HepG2 (cell line): Measurements from ENCODE around the gene GPC6. TPM values are rescaled to one million over a fixed set of nuclear protein-coding genes. Genes with fewer than 3 reads are reported as not detected.

Source experiments
- ATM ChIP-seq: fragments of 450-650 bp; IDR thresholded peaks from 2 replicates; pipeline ENCODE4 v1.7.1; 2017; ENCODE audit warnings: mild to moderate bottlenecking, borderline replicate concordance
- ETV5 ChIP-seq: IDR thresholded peaks from 2 replicates; pipeline ENCODE4 v1.6.1; 2018; ENCODE audit warnings: missing biosample characterization, missing genetic modification reagents, inconsistent platforms, borderline replicate concordance
- HMG20A ChIP-seq: IDR thresholded peaks from 2 replicates; pipeline ENCODE4 v1.6.1; 2016; ENCODE audit warnings: borderline replicate concordance
- HMGXB3 ChIP-seq: sonication (generic); formaldehyde crosslinking; IDR thresholded peaks from 2 replicates; pipeline ENCODE4 v1.4.0; 2020; ENCODE audit warnings: missing genetic modification reagents, borderline replicate concordance
- HNF4G ChIP-seq, 2 experiments: sonication (generic) in 1 of 2; formaldehyde crosslinking in 1 of 2; IDR thresholded peaks; 2 replicates each; pipeline versions ENCODE4 v1.4.0 to v1.6.1; 2011 to 2020; ENCODE audit warnings: borderline replicate concordance in 2 of 2, low read depth in 2 of 2, mild to moderate bottlenecking in 2 of 2, low read length in 1 of 2, missing genetic modification reagents in 1 of 2, moderate library complexity in 1 of 2
- IRF2 ChIP-seq: IDR thresholded peaks from 2 replicates; pipeline ENCODE4 v1.6.1; 2018; ENCODE audit warnings: missing genetic modification reagents, missing compliant biosample characterization
- ISX ChIP-seq: sonication (generic); formaldehyde crosslinking; conservative IDR thresholded peaks from 2 replicates; pipeline ENCODE4 v1.5.0; 2020; ENCODE audit warnings: missing genetic modification reagents
- KLF9 ChIP-seq: IDR thresholded peaks from 2 replicates; pipeline ENCODE4 v1.6.1; 2016; ENCODE audit warnings: low read depth
- MED8 ChIP-seq: sonication (generic); formaldehyde crosslinking; IDR thresholded peaks from 2 replicates; pipeline ENCODE4 v1.8.1; 2023; ENCODE audit warnings: mild to moderate bottlenecking, missing genetic modification reagents; ENCODE audit not compliant: insufficient replicate concordance
- MIER2 ChIP-seq: IDR thresholded peaks from 2 replicates; pipeline ENCODE4 v1.6.1; 2016; ENCODE audit warnings: missing biosample characterization, missing genetic modification reagents
- NBN ChIP-seq: fragments of 450-650 bp; conservative IDR thresholded peaks from 2 replicates; pipeline ENCODE4 v1.6.1; 2017
- NFYB ChIP-seq: sonication (generic); formaldehyde crosslinking; IDR thresholded peaks from 2 replicates; pipeline ENCODE4 v1.4.0; 2020; ENCODE audit warnings: missing genetic modification reagents
- NRL ChIP-seq: sonication (generic); formaldehyde crosslinking; IDR thresholded peaks from 2 replicates; pipeline ENCODE4 v1.5.0; 2020; ENCODE audit warnings: missing genetic modification reagents, mild to moderate bottlenecking, moderate library complexity, borderline replicate concordance
- PAWR ChIP-seq: sonication (generic); formaldehyde crosslinking; IDR thresholded peaks from 2 replicates; pipeline ENCODE4 v1.4.0; 2020; ENCODE audit warnings: missing genetic modification reagents, mild to moderate bottlenecking, borderline replicate concordance
- TCF7 ChIP-seq: sonication (generic); IDR thresholded peaks from 2 replicates; pipeline ENCODE4 v1.6.1; 2016; ENCODE audit warnings: antibody characterized with exemption, low read depth
- TP53 ChIP-seq: sonication (generic); formaldehyde crosslinking; conservative IDR thresholded peaks from 2 replicates; pipeline ENCODE4 v1.4.0; 2020; ENCODE audit warnings: missing genetic modification reagents
- ZNF136 ChIP-seq: sonication (generic); formaldehyde crosslinking; IDR thresholded peaks from 2 replicates; pipeline ENCODE4 v1.8.1; 2022; ENCODE audit warnings: low read depth, mild to moderate bottlenecking, moderate library complexity, missing genetic modification reagents
- ZNF20 ChIP-seq: sonication (generic); formaldehyde crosslinking; IDR thresholded peaks from 2 replicates; pipeline ENCODE4 v1.4.0; 2020; ENCODE audit warnings: mild to moderate bottlenecking, moderate library complexity, missing genetic modification reagents
- ZNF224 ChIP-seq: sonication (generic); formaldehyde crosslinking; IDR thresholded peaks from 2 replicates; pipeline ENCODE4 v1.5.0; 2020; ENCODE audit warnings: mild to moderate bottlenecking, missing genetic modification reagents
- ZNF275 ChIP-seq: sonication (generic); formaldehyde crosslinking; IDR thresholded peaks from 2 replicates; pipeline ENCODE4 v1.8.0; 2022; ENCODE audit warnings: missing genetic modification reagents, mild to moderate bottlenecking, inconsistent platforms, borderline replicate concordance
- ZNF326 ChIP-seq: sonication (generic); formaldehyde crosslinking; IDR thresholded peaks from 2 replicates; pipeline ENCODE4 v1.4.0; 2020; ENCODE audit warnings: missing genetic modification reagents, borderline replicate concordance
- ZNF432 ChIP-seq: sonication (generic); formaldehyde crosslinking; IDR thresholded peaks from 2 replicates; pipeline ENCODE4 v1.5.0; 2020; ENCODE audit warnings: missing genetic modification reagents, mild to moderate bottlenecking, borderline replicate concordance
- ZNF441 ChIP-seq: sonication (generic); formaldehyde crosslinking; IDR thresholded peaks from 2 replicates; pipeline ENCODE4 v1.7.0; 2021; ENCODE audit warnings: missing genetic modification reagents, borderline replicate concordance
- ZNF530 ChIP-seq: sonication (generic); formaldehyde crosslinking; IDR thresholded peaks from 2 replicates; pipeline ENCODE4 v1.5.0; 2020; ENCODE audit warnings: low read depth, mild to moderate bottlenecking, missing genetic modification reagents
- ZNF691 ChIP-seq: sonication (generic); formaldehyde crosslinking; IDR thresholded peaks from 2 replicates; pipeline ENCODE4 v1.4.0; 2020; ENCODE audit warnings: missing genetic modification reagents, low read depth, mild to moderate bottlenecking, borderline replicate concordance
- polyA plus RNA-seq, 8 experiments: library from polyadenylated mRNA; depleted of rRNA in 3 of 8; stranded (reverse) in 7 of 8; unstranded in 1 of 8; fragments of >200 nt; fragmentation: Illumina TruSeq in 4 of 8; extraction: Trizol in 4 of 8; gene quantifications; 2 replicates each; pipeline versions ENCODE4 v1.2.1 to v1.2.3, GENCODE V29; 2011 to 2016; ENCODE audit warnings: low read depth in 4 of 8, missing spikeins in 1 of 8, mixed read lengths in 1 of 8; ENCODE audit not compliant: insufficient read depth in 1 of 8
- total RNA-seq, 5 experiments: library from RNA; depleted of rRNA; stranded (reverse); fragments of >200 nt; fragmentation: Illumina TruSeq; extraction: Trizol; gene quantifications; 2 replicates each; pipeline ENCODE4 v1.2.3, GENCODE V29; 2016; ENCODE audit warnings: low read depth in 1 of 5

The GPC6 gene
- total and polyA plus RNA-seq, 2 of the 13 experiments (the other 11 are each of a cell fraction or from before 2014, with no cell fraction given): 24.5 to 33.9 TPM

GRCh38 chr13:93227878-93228642 lies 1.5 kb downstream of the GPC6 start (continued):
- TF ChIP-seq ZNF20 (CRISPR knock-in tag): no peak
- TF ChIP-seq HNF4G (IDR thresholded peaks at IDR 0.05; ENCODE audit: borderline replicate concordance, low read depth, low read length): no peak
- no peak for TF ChIP-seq HNF4G (CRISPR knock-in tag; IDR thresholded peaks at IDR 0.05; ENCODE audit: borderline replicate concordance, low read depth)
- 0 out of 2 replicates have a peak, but pooled peaks have one; percentile 76 for TF ChIP-seq ZNF224 (CRISPR knock-in tag)
- no peak for TF ChIP-seq ZNF326 (CRISPR knock-in tag)
- TF ChIP-seq ZNF691 (CRISPR knock-in tag): 0 out of 2 replicates have a peak, but pooled peaks have one; percentile 17
- no peak for TF ChIP-seq ZNF441
- no peak; the same call in 1 of the 2 replicates for TF ChIP-seq ETV5 (CRISPR knock-in tag)
- no peak for TF ChIP-seq ZNF136 (CRISPR knock-in tag)
- TF ChIP-seq ZNF432 (CRISPR knock-in tag): no peak
- TF ChIP-seq MED8: no peak
- no peak for TF ChIP-seq ATM
- TF ChIP-seq HMGXB3 (CRISPR knock-in tag): no peak
- TF ChIP-seq ZNF530 (CRISPR knock-in tag): no peak
- TF ChIP-seq ISX (CRISPR knock-in tag): no peak
- no peak; the same call in 1 of the 2 replicates for TF ChIP-seq NRL (CRISPR knock-in tag)
- TF ChIP-seq HMG20A (CRISPR knock-in tag): no peak
- TF ChIP-seq TCF7: no peak
- no peak for TF ChIP-seq PAWR (CRISPR knock-in tag)
- TF ChIP-seq TP53 (CRISPR knock-in tag): no peak
- no peak for TF ChIP-seq NBN
- TF ChIP-seq IRF2 (CRISPR knock-in tag): no peak
- no peak for TF ChIP-seq NFYB (CRISPR knock-in tag)
- 0 out of 2 replicates have a peak, but pooled peaks have one; percentile 8 for TF ChIP-seq ZNF275 (CRISPR knock-in tag)
- no peak for TF ChIP-seq MIER2 (CRISPR knock-in tag)
- TF ChIP-seq KLF9 (CRISPR knock-in tag): no peak
